Testis (tissue), 3 donors: ENCODE data around the gene FGF19. TPM values are rescaled to one million over a fixed set of nuclear protein-coding genes. Genes with fewer than 3 reads are reported as not detected.

Source experiments
- DNase-seq: peaks from one replicate; pipeline ENCODE4 v3.0.0-alpha.2; 2019
- H3K27ac ChIP-seq, 2 donors: fragments of 200-600 bp; sonication (generic); one replicate each; pipeline ENCODE4 v1.5.1; 2019
- H3K27me3 ChIP-seq: fragments of 200-600 bp; sonication (generic); one replicate; pipeline ENCODE4 v1.5.1; 2019
- H3K36me3 ChIP-seq: fragments of 200-600 bp; sonication (generic); one replicate; pipeline ENCODE4 v1.5.1; 2017; ENCODE audit warnings: low read depth; ENCODE audit errors: missing control alignments
- H3K4me1 ChIP-seq: fragments of 200-600 bp; sonication (generic); one replicate; pipeline ENCODE4 v1.5.1; 2019
- H3K4me3 ChIP-seq, 2 donors: fragments of 200-600 bp; sonication (generic); one replicate each; pipeline ENCODE4 v1.5.1; 2017 to 2019
- H3K9me3 ChIP-seq: fragments of 200-600 bp; sonication (generic); one replicate; pipeline ENCODE4 v1.5.1; 2017
- CTCF ChIP-seq, 3 experiments: fragments of 450-650 bp in 2 of 3; fragments of 200-600 bp in 1 of 3; sonication (generic) in 1 of 3; IDR thresholded peaks; one replicate each; pipeline ENCODE4 v1.5.1; 2016 to 2019; ENCODE audit warnings: antibody characterized with exemption in 3 of 3, mild to moderate bottlenecking in 2 of 3, moderate library complexity in 1 of 3
- POLR2A ChIP-seq: fragments of 450-650 bp; IDR thresholded peaks from one replicate; pipeline ENCODE4 v1.6.1; 2017; ENCODE audit warnings: antibody characterized with exemption, mild to moderate bottlenecking, moderate library complexity
- WGBS, 2 donors: methylation state at CpG; one replicate each; pipeline ENCODE4 v1.1.5; 2018; 5-methylcytosine and 5-hydroxymethylcytosine counted together
- intact Hi-C: fragments of 100-400 bp; cut with DNase I; formaldehyde crosslinking; loops from one replicate; pipeline ENCODE4 v1.15.1; 2023; ENCODE audit warnings: low total_unique reads
- polyA plus RNA-seq: library from polyadenylated mRNA; stranded (reverse); fragments of 350-450 nt; fragmentation: Illumina TruSeq; extraction: RNeasy Lipid Tissue Mini Kit (QIAGEN cat#74804); gene quantifications from one replicate; pipeline ENCODE4 v1.2.3, GENCODE V29; 2014; ENCODE audit warnings: low read depth, low replicate concordance; ENCODE audit not compliant: insufficient read depth
- total RNA-seq, 2 donors: library from RNA; depleted of rRNA; stranded (reverse); fragments of >200 nt; gene quantifications; one replicate each; pipeline ENCODE4 v1.2.3, GENCODE V29; 2016

FGF19 gene
- total and polyA plus RNA-seq, 3 donors from 2014 or later, result 0.31 to 0.37 (median 0.31) TPM

DNA sequence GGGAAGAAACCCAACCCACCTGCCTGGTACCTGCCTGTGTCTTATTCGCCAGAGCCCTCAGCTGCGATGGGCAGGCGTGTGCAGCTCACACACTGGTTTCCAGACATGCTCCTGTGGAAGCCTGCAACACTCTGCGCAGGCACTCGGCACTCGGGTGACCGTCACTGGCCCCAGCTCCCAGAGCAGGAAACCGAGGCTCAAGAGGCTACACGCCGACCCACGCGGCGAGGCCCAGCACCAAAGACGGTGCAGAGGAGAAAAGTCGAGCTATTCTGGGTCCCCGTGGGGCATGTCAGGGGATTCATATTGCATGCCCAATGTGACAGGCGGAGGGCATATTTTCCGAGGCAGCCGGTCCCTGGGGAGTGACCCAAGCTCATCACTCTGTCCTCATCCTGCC, 11.6 kb upstream of the FGF19 start:
- no peaks in the 10 kb centered on the region for H3K27me3 ChIP-seq
- TF ChIP-seq CTCF (IDR thresholded peaks at IDR 0.05) (no peak), POLR2A (no peak)

DNA sequence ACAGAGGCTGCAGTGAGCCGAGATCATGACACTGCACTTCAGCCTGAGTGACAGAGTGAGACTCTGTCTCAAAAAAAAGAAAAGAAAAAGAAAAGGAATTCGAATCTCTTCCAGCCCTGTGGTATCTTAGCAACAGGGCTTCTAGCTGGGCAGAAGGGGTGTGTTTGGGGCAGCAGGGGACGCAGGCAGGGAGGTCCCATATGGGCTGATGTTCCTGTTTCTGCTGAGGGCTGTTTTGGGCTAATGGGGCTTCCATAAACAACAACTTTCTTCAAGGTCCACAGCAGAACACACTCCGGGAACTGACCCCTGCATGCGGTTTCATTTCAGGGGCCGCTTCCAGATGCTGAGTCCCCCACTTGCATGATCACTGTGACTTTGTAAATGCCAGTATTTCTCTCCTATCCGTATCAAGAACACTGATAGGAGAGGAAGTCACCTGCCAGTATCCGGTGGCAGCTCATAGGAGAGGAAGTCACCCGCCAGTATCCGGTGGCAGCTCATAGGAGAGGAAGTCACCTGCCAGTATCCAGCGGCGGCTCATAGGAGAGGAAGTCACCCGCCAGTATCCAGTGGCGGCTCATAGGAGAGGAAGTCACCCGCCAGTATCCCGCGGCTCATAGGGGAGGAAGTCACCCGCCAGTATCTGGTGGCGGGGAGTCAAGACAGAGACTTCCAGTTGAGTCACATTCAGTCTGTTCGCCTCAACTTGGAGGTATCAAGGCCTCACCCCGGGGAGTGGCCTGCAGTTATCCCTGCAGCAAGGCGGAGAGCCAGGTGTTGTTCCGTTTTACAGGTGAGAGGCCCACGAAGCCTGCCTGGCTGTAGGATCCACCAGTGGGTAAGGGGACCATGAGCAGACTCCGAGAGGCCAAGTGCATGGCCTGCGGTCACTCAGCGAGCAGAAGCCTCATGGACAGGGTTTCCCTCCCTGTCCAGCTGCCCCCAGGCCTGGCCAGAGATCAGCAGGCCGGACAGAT, 8.3 kb upstream of the FGF19 start:
- Histone ChIP-seq H3K9me3 (no peaks in the 10 kb centered on the region), H3K4me1 (no peaks in the 10 kb centered on the region), H3K4me3 (no peak overlapping the region), H3K36me3 (no peaks in the 10 kb centered on the region), H3K27ac (no peak overlapping the region), H3K27me3 (no peaks in the 10 kb centered on the region)
- TF ChIP-seq POLR2A, result no peak
- TF ChIP-seq CTCF (IDR thresholded peaks at IDR 0.05), result no peak
- DNase-seq, result no peak
- intact Hi-C loops, result no loop called here
- 78% methylated on average over 10 to 28 of the region's 28 CpGs for WGBS, 2 donors

More for the DNA sequence above, 11.6 kb upstream of the FGF19 start:
- WGBS, 2 donors, result 72 to 87% methylated on average over 11 to 19 of the region's 19 CpGs
- Histone ChIP-seq H3K4me3 (no peak overlapping the region), H3K4me1 (no peaks in the 10 kb centered on the region), H3K27ac (no peak overlapping the region), H3K36me3 (no peaks in the 10 kb centered on the region), H3K9me3 (no peaks in the 10 kb centered on the region)
- intact Hi-C loops, result no loop called here
- DNase-seq, result no peak

DNA sequence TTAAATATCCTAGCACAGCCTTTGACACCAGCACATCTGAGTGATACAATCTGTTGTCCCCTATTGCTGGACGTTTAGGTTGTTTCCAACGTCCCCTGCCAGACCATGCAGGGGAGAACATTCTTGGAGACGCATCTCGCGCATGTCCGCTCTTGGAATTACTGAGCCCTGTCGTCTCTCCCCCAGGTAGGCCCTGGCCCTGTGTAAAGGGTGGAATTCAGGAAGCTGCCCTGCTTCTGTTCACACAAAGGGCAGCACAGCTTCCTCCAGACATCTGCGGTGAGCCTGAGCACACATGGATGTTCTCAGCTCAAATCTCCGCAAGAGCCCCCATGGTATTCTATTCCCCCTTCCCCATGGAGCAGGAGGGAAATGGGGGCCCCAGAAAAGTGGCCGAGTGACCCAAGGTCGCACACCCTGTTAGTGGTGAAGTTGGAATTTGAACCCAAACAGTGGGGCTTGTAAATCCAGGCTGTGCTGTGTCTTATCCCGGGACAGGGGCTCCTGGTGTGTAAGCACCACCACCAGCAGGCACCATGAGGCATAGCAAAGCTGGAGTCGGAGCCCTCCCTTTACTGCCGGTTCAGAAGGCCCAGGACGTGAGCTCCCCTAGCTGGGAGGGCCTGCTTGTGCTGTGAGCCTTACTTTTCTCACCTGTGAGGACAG, 5.0 kb upstream of the FGF19 start:
- intact Hi-C loops, result no loop called here
- WGBS, 2 donors, result 75 to 80% methylated on average over 13 to 15 of the region's 15 CpGs
- no peak for TF ChIP-seq POLR2A
- TF ChIP-seq CTCF (IDR thresholded peaks at IDR 0.05), result no peak
- H3K9me3 ChIP-seq, result no peaks in the 10 kb centered on the region
- H3K36me3 ChIP-seq, result no peaks in the 10 kb centered on the region
- H3K27ac ChIP-seq, result no peak overlapping the region
- DNase-seq, result no peak
- no peaks in the 10 kb centered on the region for H3K27me3 ChIP-seq
- H3K4me1 ChIP-seq, result no peaks in the 10 kb centered on the region
- H3K4me3 ChIP-seq, result no peak overlapping the region

GRCh38 chr11:69707176-69707575, 3.4 kb upstream of the FGF19 start:
- Histone ChIP-seq H3K36me3 (no peaks in the 10 kb centered on the region), H3K27me3 (no peaks in the 10 kb centered on the region), H3K4me3 (no peak overlapping the region), H3K27ac (no peak overlapping the region), H3K4me1 (no peaks in the 10 kb centered on the region), H3K9me3 (no peaks in the 10 kb centered on the region)
- intact Hi-C loops, result no loop called here
- WGBS, 2 donors, result 38 to 41% methylated on average over 7 of the region's 7 CpGs
- TF ChIP-seq POLR2A (no peak), CTCF (IDR thresholded peaks at IDR 0.05) (no peak)
- DNase-seq, result no peak
